ENCODE results near the gene CDAN1. TPM values are rescaled to one million over a fixed set of nuclear protein-coding genes. Genes with fewer than 3 reads are reported as not detected.
A peak's percentile ranks its signal among the peaks of the same experiment; 100 is the strongest.

Gene CDAN1
- total RNA-seq, 1 donor from 2014 or later, result 8.7 TPM

DNA sequence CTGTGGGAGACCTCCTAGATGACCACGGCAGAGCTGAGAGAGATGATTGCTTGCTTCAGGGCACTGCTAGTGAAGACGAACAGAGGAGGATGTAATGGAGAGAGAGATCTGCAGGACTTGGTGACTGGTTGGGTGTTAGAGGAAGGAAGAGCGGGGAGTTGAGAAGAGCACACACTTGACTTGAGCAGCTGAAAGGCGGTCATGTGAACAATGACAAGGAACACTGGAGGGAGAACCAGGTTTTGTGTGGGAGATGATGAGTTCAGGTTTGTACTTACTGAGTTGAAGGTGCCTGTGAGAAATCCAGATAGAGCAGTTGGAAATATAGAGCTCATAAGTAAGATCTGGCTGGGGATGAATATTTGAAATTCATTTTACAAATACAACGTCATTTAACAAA lies 40.3 kb downstream of the CDAN1 start:
- DNase-seq (ENCODE audit: low read depth) (no peak), FAIRE-seq (peak; percentile 40)
- no peaks in the 10 kb centered on the region for H3K36me3 ChIP-seq (ENCODE audit: control insufficient read depth, insufficient read depth, low read length)
- H3K27me3 ChIP-seq (ENCODE audit: control insufficient read depth, insufficient read depth, low read length), result no peaks in the 10 kb centered on the region
- TF ChIP-seq CTCF (IDR thresholded peaks at IDR 0.05; ENCODE audit: insufficient read depth, low read length, severe bottlenecking), result no peak
- H3K4me3 ChIP-seq (ENCODE audit: low read depth, low read length), result no peak overlapping the region

- no peak for DNase-seq (ENCODE audit: low read depth)
- H3K36me3 ChIP-seq (ENCODE audit: control insufficient read depth, insufficient read depth, low read length), result no peaks in the 10 kb centered on the region
- no peaks in the 10 kb centered on the region for H3K27me3 ChIP-seq (ENCODE audit: control insufficient read depth, insufficient read depth, low read length)
- TF ChIP-seq CTCF (IDR thresholded peaks at IDR 0.05; ENCODE audit: insufficient read depth, low read length, severe bottlenecking), result no peak
- no peak overlapping the region for H3K4me3 ChIP-seq (ENCODE audit: low read depth, low read length)
- no peak for FAIRE-seq
Observed at GRCh38 chr15:42695527-42696071, 41.3 kb downstream of the CDAN1 start.

GRCh38 chr15:42694398-42694797 lies 42.5 kb downstream of the CDAN1 start:
- DNase-seq (ENCODE audit: low read depth) (no peak), FAIRE-seq (no peak)
- no peak for TF ChIP-seq CTCF (IDR thresholded peaks at IDR 0.05; ENCODE audit: insufficient read depth, low read length, severe bottlenecking)
- Histone ChIP-seq H3K27me3 (ENCODE audit: control insufficient read depth, insufficient read depth, low read length) (no peaks in the 10 kb centered on the region), H3K36me3 (ENCODE audit: control insufficient read depth, insufficient read depth, low read length) (no peaks in the 10 kb centered on the region), H3K4me3 (ENCODE audit: low read depth, low read length) (no peak overlapping the region)

DNA sequence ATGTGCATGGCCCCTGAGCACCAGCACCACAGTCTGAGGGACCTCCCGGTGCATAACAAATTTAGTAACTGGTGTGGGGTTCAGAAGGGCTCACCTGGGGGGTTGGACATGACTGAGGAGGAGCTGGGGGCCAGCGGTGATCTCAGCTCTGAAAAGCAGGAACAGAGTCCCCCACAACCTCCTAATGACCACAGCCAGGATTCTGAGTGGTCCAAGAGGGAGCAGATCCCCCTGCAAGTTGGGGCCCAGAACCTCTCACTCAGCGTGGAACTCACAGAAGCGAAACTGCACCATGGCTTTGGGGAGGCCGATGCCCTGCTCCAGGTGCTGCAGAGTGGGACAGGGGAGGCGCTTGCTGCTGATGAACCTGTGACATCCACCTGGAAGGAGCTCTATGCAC lies 43.0 kb downstream of the CDAN1 start:
- Histone ChIP-seq H3K27me3 (ENCODE audit: control insufficient read depth, insufficient read depth, low read length) (no peaks in the 10 kb centered on the region), H3K4me3 (ENCODE audit: low read depth, low read length) (no peak overlapping the region), H3K36me3 (ENCODE audit: control insufficient read depth, insufficient read depth, low read length) (no peaks in the 10 kb centered on the region)
- no peak for TF ChIP-seq CTCF (IDR thresholded peaks at IDR 0.05; ENCODE audit: insufficient read depth, low read length, severe bottlenecking)
- no peak for DNase-seq (ENCODE audit: low read depth)
- no peak for FAIRE-seq

DNA sequence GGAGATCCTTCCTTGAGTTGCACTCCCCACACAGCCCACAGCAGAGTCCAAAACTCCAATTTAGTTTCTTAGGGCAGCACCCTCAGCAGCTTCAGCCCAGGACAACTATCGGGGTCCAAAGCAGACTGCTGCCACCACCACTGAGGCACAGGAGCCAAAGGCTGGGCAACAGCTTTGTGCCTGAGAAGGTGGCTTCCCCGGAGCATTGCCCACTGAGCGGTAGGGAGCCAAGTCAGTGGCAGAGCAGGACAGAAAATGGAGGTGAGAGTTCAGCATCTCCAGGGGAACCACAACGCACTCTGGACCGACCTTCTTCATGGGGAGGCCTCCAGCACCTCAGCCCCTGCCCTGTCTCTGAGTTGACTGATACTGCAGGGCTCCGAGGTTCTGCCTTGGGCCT lies 43.4 kb downstream of the CDAN1 start:
- no peak for FAIRE-seq
- H3K36me3 ChIP-seq (ENCODE audit: control insufficient read depth, insufficient read depth, low read length), result no peaks in the 10 kb centered on the region

More for the DNA sequence above, 43.4 kb downstream of the CDAN1 start:
- DNase-seq (ENCODE audit: low read depth), result no peak
- Histone ChIP-seq H3K27me3 (ENCODE audit: control insufficient read depth, insufficient read depth, low read length) (no peaks in the 10 kb centered on the region), H3K4me3 (ENCODE audit: low read depth, low read length) (no peak overlapping the region)
- no peak for TF ChIP-seq CTCF (IDR thresholded peaks at IDR 0.05; ENCODE audit: insufficient read depth, low read length, severe bottlenecking)

All from bronchial epithelial cell (primary cell).